HG02588 (cell line): ENCODE data around the gene UBAC2.
A peak's percentile ranks its signal among the peaks of the same experiment; 100 is the strongest.
"Not testable (repeated sequence)": the region's sequence is repeated elsewhere in the genome, so short reads cannot be mapped to it uniquely, and the experiment has no call there.

Experiments
- ATAC-seq: cut with Tn5 transposase; IDR thresholded peaks from one replicate; pipeline ENCODE4 v1.9.1; 2021; ENCODE audit warnings: mild to moderate bottlenecking, moderate library complexity; ENCODE audit not compliant: unreplicated experiment

UBAC2 gene

GRCh38 chr13:99231721-99232120 is 31.1 kb downstream of the UBAC2 start:
- no peak for ATAC-seq

- peak; percentile 69 for ATAC-seq
Observed at GRCh38 chr13:99237981-99238662, 37.5 kb downstream of the UBAC2 start.

- ATAC-seq: no peak
Observed at GRCh38 chr13:99246100-99246499, 45.4 kb downstream of the UBAC2 start.

- ATAC-seq: not testable (repeated sequence)
Observed at GRCh38 chr13:99249178-99249577, 48.5 kb downstream of the UBAC2 start.

GRCh38 chr13:99249606-99250005 is 49.0 kb downstream of the UBAC2 start:
- not testable (repeated sequence) for ATAC-seq

- no peak for ATAC-seq
Observed at GRCh38 chr13:99250982-99251825, 50.5 kb downstream of the UBAC2 start.

GRCh38 chr13:99251921-99252320 is 51.3 kb downstream of the UBAC2 start:
- no peak for ATAC-seq

- ATAC-seq: no peak
Observed at GRCh38 chr13:99254830-99255229, 54.2 kb downstream of the UBAC2 start.

GRCh38 chr13:99255271-99255670 is 54.6 kb downstream of the UBAC2 start:
- no peak for ATAC-seq

GRCh38 chr13:99256283-99256682 is 55.6 kb downstream of the UBAC2 start:
- ATAC-seq: no peak

GRCh38 chr13:99256709-99257108 is 56.1 kb downstream of the UBAC2 start:
- ATAC-seq: no peak

GRCh38 chr13:99257291-99257690 is 56.6 kb downstream of the UBAC2 start:
- ATAC-seq: no peak

GRCh38 chr13:99258210-99258860 is 57.7 kb downstream of the UBAC2 start, which contains the start of gene GPR18:
Gene GPR18, minus strand, starts transcription at chr13:99258379. Its CDS starts 2,507 bp downstream, at chr13:99255872.
- peak; percentile 93 for ATAC-seq

- peak; percentile 63 for ATAC-seq
Observed at GRCh38 chr13:99258946-99259345, 58.3 kb downstream of the UBAC2 start.

GRCh38 chr13:99260216-99260615 is 59.6 kb downstream of the UBAC2 start:
- no peak for ATAC-seq

GRCh38 chr13:99261059-99261458 is 60.4 kb downstream of the UBAC2 start:
- ATAC-seq: no peak

- no peak for ATAC-seq
Observed at GRCh38 chr13:99263126-99263785, 62.6 kb downstream of the UBAC2 start.

- ATAC-seq: no peak
Observed at GRCh38 chr13:99264051-99264450, 63.4 kb downstream of the UBAC2 start.

- no peak for ATAC-seq
Observed at GRCh38 chr13:99265162-99265800, 64.6 kb downstream of the UBAC2 start.

- no peak for ATAC-seq
Observed at GRCh38 chr13:99265821-99266426, 65.3 kb downstream of the UBAC2 start.
